CD4-positive, alpha-beta T cell treated with Interleukin-10 for 1 hour (primary cell): Measurements from ENCODE around the gene ECSCR.
A peak's percentile ranks its signal among the peaks of the same experiment; 100 is the strongest.

Experiments
- DNase-seq: peaks from one replicate; pipeline ENCODE4 v3.0.0-alpha.2; 2020

The ECSCR gene

GRCh38 chr5:139473105-139473504 is 10.6 kb upstream of the ECSCR start:
- no peak for DNase-seq

GRCh38 chr5:139472386-139473030 is 10.0 kb upstream of the ECSCR start:
- DNase-seq, result no peak

GRCh38 chr5:139470821-139471300 is 8.3 kb upstream of the ECSCR start, which contains the start of gene SMIM33:
Gene SMIM33 (plus strand): TSS chr5:139471004. CDS start chr5:139471122, 118 bp downstream.
- peak; percentile 55 for DNase-seq

GRCh38 chr5:139468421-139468931 is 5.9 kb upstream of the ECSCR start:
- DNase-seq, result no peak

GRCh38 chr5:139461698-139462097 is 845 bp downstream of the ECSCR start:
- no peak for DNase-seq

DNA sequence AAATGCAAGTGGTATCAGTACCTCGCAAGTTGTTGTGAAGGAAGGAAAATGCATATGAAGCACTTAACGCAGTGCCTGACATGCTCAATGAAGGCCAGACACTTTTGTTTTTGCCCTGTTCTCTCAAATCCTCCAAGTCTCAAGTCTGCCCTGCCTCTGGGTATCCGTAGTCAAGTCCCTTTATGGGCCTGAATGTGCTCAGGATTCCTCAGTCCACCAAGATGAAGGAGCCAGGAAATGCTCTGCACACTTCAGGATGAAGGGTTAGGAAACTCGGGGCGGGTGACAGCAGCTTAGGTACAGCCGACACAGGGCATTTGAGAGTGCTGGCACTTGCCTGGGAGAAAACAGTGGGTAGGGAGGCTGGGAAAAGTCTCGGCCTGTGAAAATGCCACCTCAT is 1.4 kb downstream of the ECSCR start:
- DNase-seq, result no peak

GRCh38 chr5:139460455-139460854 is 2.1 kb downstream of the ECSCR start:
- no peak for DNase-seq

GRCh38 chr5:139459451-139459934 is 3.0 kb downstream of the ECSCR start:
- DNase-seq, result no peak

GRCh38 chr5:139458580-139459407 is 3.7 kb downstream of the ECSCR start:
- peak; percentile 85 for DNase-seq

GRCh38 chr5:139457653-139458306 is 4.8 kb downstream of the ECSCR start:
- no peak for DNase-seq

- DNase-seq, result no peak
These were observed 5.3 kb downstream of the ECSCR start for GRCh38 chr5:139457241-139457640.

- no peak for DNase-seq
These were observed 5.8 kb downstream of the ECSCR start for GRCh38 chr5:139456776-139457175.

- no peak for DNase-seq
These were observed 7.8 kb downstream of the ECSCR start for GRCh38 chr5:139454568-139455290.

- DNase-seq, result peak; percentile 68
These were observed 8.6 kb downstream of the ECSCR start for GRCh38 chr5:139453683-139454567.

DNA sequence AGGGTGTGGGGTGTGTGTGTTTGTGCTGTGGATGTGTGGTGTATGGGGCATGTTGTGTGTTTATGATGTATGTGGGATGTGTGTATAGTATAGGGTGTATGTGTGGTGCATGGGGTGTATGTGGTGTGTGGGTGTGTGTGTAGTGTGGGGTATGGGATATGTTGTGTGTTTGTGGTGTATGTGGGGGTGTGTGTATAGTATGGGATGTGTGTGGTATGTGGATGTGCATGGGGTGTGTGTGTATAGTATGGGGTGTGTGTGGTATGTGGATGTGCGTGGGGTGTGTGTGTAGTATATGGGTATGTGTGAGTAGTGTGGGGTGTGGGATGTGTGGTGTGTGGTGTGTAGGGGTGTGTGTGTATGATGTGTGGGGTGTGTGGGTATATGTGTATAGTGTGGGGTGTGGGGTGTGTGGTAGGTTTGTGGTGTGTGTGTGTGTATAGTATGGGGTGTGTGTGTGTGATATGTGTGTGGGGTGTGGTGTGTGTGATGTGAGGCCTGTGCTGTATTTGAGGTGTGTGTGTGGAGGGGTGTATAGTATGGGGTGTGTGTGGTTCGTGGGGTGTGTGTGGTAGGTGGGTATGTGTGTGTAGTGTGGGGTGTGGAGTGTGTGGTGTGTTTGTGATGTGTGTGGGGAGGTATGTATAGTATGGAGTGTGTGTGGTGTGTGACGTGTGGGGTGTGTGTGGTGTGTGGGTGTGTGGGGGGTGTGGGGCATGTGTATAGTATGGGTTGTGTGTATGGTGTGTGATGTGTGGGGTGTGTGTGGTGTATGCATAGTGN is 10.5 kb downstream of the ECSCR start:
- no peak for DNase-seq

GRCh38 chr5:139451176-139451575 is 11.4 kb downstream of the ECSCR start:
- DNase-seq, result no peak

DNA sequence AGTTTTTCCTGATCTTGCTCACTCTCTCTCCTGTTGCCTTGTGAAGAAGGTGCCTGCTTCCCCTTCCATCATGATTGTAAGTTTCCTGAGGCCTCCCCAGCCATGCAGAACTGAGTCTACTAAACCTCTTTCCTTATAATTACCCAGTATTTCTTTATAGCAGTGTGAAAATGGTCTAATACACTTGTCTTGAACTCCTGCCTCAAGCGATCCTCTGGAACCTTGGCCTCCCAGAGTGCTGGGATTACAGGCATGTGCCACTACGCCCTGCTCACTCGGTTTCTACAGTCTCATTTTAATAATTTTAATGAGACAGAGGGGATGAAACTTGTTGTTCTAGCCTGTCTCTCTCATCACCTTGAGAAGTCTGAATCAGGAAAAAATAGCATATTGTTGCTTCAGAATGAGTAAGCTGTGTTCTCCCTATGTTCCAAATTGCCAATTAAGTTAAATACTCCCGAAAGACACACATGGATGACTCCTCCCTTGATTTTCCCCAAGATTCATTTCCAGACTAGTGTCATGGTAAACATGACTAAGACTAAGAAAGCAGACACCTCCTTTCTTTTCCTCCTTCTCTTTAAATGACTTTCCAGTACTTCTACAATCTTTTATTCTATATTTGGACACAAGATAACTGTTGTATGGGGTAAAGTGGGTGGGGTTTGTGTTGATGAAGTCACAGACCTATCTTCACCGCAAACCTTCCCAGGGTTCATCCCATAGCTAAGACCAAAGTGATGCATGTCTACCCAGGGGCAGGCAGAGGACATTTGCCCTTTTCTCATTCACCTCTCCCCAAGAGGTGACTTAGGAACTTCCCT is 15.4 kb downstream of the ECSCR start:
- no peak for DNase-seq

DNA sequence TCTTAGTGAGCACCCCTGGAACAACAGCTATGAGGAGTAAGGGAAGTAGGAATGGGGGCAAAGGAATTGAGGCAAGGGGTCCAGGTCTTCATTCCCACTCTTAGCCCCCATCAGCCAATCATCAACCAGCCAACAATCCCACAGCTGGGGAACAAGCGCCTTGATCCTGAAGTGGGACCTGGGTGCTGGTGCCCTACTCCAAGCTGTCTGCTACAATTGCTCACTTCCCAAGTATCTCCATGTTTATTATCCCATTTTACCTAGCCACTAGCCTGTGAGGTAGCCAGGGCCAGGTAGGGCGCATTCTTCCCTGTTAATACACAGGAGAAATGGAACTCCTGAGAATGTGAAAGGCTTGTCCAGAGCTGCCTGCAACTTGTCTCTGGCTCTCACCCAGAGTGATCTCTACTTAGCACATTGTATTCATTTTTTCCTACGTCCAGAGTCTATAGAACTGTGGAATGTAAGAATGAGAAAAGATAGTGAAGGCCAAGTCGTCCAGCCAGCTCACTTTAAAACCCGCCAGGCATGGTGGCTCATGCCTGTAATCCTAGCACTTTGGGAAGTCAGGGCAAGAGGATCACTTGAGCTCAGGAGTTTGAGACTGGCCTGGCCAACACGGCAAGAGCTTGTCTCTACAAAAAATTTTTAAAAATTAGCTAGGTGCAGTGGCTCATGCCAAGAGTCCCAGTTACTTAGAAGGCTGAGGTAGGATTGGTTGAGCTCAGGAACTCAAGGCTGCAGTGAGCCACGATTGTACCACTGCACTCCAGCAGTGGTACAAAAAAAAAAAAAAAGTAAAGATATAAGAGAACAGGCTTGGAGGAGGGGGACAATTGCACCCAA is 17.0 kb downstream of the ECSCR start:
- no peak for DNase-seq
